HepG2 (cell line): Measurements from ENCODE around the gene GJC2. TPM values are rescaled to one million over a fixed set of nuclear protein-coding genes. Genes with fewer than 3 reads are reported as not detected.

Experiments used
- HNRNPL ChIP-seq: fragments of 200-400 bp; formaldehyde crosslinking; IDR thresholded peaks from 2 replicates; pipeline ENCODE4 v1.6.1; 2017; ENCODE audit warnings: mild to moderate bottlenecking, low read depth, low read length
- MBD4 ChIP-seq: IDR thresholded peaks from 2 replicates; pipeline ENCODE4 v1.6.1; 2012; ENCODE audit warnings: low read length, inconsistent platforms, borderline replicate concordance
- RARA ChIP-seq: IDR thresholded peaks from 2 replicates; pipeline ENCODE4 v1.6.1; 2016; ENCODE audit warnings: missing genetic modification reagents, missing compliant biosample characterization
- ZC3H13 ChIP-seq: sonication (generic); formaldehyde crosslinking; IDR thresholded peaks from 2 replicates; pipeline ENCODE4 v1.8.1; 2023; ENCODE audit warnings: mild to moderate bottlenecking, missing genetic modification reagents, moderate library complexity
- ZNF33B ChIP-seq: sonication (generic); formaldehyde crosslinking; IDR thresholded peaks from 2 replicates; pipeline ENCODE4 v1.5.1; 2020; ENCODE audit warnings: mild to moderate bottlenecking, missing genetic modification reagents
- ZNF530 ChIP-seq: sonication (generic); formaldehyde crosslinking; IDR thresholded peaks from 2 replicates; pipeline ENCODE4 v1.5.0; 2020; ENCODE audit warnings: low read depth, mild to moderate bottlenecking, missing genetic modification reagents
- ZNF546 ChIP-seq: sonication (generic); formaldehyde crosslinking; conservative IDR thresholded peaks from 2 replicates; pipeline ENCODE4 v1.8.1; 2023; ENCODE audit warnings: mild to moderate bottlenecking, missing genetic modification reagents
- ZNF746 ChIP-seq: sonication (generic); formaldehyde crosslinking; IDR thresholded peaks from 2 replicates; pipeline ENCODE4 v1.8.0; 2022; ENCODE audit warnings: mild to moderate bottlenecking, missing genetic modification reagents
- ZSCAN9 ChIP-seq: IDR thresholded peaks from 2 replicates; pipeline ENCODE4 v1.6.1; 2016; ENCODE audit warnings: borderline replicate concordance
- polyA plus RNA-seq, 8 experiments: library from polyadenylated mRNA; depleted of rRNA in 3 of 8; stranded (reverse) in 7 of 8; unstranded in 1 of 8; fragments of >200 nt; fragmentation: Illumina TruSeq in 4 of 8; extraction: Trizol in 4 of 8; gene quantifications; 2 replicates each; pipeline versions ENCODE4 v1.2.1 to v1.2.3, GENCODE V29; 2011 to 2016; ENCODE audit warnings: low read depth in 4 of 8, missing spikeins in 1 of 8, mixed read lengths in 1 of 8; ENCODE audit not compliant: insufficient read depth in 1 of 8
- total RNA-seq, 5 experiments: library from RNA; depleted of rRNA; stranded (reverse); fragments of >200 nt; fragmentation: Illumina TruSeq; extraction: Trizol; gene quantifications; 2 replicates each; pipeline ENCODE4 v1.2.3, GENCODE V29; 2016; ENCODE audit warnings: low read depth in 1 of 5
- TF ChIP-seq, protein P1 (sequence below): sonication (generic); formaldehyde crosslinking; IDR thresholded peaks from 2 replicates; pipeline ENCODE4 v1.5.0; 2020; ENCODE audit warnings: missing genetic modification reagents
- TF ChIP-seq, protein P2 (sequence below): sonication (generic); formaldehyde crosslinking; IDR thresholded peaks from 2 replicates; pipeline ENCODE4 v1.9.0; 2021; ENCODE audit warnings: mild to moderate bottlenecking, missing genetic modification reagents
- TF ChIP-seq, protein P3 (sequence below): sonication (generic); formaldehyde crosslinking; IDR thresholded peaks from 2 replicates; pipeline ENCODE4 v1.4.0; 2020; ENCODE audit warnings: missing genetic modification reagents
- TF ChIP-seq, protein P4 (sequence below): sonication (generic); formaldehyde crosslinking; IDR thresholded peaks from one replicate; pipeline ENCODE4 v1.5.1; 2020; ENCODE audit warnings: mild to moderate bottlenecking, missing genetic modification reagents; ENCODE audit errors: not compliant biosample characterization

Gene GJC2
- total and polyA plus RNA-seq, 2 of the 13 experiments (the other 11 are each of a cell fraction or from before 2014, with no cell fraction given): 1.6 to 3.8 TPM

DNA sequence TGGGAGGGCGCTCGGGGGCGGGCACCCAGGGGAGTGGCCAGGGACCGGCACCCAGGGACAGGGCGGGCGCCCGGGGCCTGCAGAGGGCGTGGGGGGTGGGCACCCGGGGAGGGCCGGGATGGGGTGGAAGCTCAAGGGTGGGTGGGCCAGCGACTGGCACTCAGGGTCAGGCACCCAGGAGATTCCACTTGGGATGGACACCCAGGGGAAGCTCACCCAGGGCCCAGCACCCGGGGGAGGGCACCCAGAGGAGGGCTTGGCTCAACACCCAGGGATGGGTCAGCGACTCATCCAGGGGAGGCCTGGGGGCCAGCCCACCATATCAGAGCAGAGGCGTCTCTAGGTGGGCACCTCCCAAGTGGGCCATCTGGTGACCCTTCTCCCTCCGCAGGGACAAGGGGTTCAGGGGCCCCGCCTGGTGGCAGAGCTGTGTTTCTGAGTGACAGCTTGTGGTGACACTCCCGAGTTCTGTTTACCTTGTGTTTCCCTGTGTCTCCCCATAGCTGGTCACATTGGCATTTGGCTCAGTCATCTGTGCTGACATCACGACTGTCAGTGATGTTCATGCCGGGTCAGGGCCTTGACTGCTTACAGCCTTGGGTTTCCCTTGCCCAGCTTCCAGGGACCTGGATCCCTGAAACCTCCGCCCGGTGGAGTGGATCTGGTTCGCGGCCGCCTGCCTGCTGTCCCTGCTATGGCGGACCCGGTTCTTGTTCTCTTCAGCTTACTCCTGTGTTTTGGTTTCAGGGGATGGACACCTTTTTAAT, 16.6 kb downstream of the GJC2 start (continued):
- no peak; the same call in none of the 2 replicates for TF ChIP-seq ZC3H13 (CRISPR knock-in tag)
- 0 out of 2 replicates have a peak, but pooled peaks have one; percentile 69 for TF ChIP-seq HNRNPL
- TF ChIP-seq MBD4: no peak
- TF ChIP-seq, protein P1, sequence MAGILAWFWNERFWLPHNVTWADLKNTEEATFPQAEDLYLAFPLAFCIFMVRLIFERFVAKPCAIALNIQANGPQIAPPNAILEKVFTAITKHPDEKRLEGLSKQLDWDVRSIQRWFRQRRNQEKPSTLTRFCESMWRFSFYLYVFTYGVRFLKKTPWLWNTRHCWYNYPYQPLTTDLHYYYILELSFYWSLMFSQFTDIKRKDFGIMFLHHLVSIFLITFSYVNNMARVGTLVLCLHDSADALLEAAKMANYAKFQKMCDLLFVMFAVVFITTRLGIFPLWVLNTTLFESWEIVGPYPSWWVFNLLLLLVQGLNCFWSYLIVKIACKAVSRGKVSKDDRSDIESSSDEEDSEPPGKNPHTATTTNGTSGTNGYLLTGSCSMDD (CRISPR knock-in tag): no peak
- TF ChIP-seq ZNF530 (CRISPR knock-in tag): no peak
- TF ChIP-seq, protein P2, sequence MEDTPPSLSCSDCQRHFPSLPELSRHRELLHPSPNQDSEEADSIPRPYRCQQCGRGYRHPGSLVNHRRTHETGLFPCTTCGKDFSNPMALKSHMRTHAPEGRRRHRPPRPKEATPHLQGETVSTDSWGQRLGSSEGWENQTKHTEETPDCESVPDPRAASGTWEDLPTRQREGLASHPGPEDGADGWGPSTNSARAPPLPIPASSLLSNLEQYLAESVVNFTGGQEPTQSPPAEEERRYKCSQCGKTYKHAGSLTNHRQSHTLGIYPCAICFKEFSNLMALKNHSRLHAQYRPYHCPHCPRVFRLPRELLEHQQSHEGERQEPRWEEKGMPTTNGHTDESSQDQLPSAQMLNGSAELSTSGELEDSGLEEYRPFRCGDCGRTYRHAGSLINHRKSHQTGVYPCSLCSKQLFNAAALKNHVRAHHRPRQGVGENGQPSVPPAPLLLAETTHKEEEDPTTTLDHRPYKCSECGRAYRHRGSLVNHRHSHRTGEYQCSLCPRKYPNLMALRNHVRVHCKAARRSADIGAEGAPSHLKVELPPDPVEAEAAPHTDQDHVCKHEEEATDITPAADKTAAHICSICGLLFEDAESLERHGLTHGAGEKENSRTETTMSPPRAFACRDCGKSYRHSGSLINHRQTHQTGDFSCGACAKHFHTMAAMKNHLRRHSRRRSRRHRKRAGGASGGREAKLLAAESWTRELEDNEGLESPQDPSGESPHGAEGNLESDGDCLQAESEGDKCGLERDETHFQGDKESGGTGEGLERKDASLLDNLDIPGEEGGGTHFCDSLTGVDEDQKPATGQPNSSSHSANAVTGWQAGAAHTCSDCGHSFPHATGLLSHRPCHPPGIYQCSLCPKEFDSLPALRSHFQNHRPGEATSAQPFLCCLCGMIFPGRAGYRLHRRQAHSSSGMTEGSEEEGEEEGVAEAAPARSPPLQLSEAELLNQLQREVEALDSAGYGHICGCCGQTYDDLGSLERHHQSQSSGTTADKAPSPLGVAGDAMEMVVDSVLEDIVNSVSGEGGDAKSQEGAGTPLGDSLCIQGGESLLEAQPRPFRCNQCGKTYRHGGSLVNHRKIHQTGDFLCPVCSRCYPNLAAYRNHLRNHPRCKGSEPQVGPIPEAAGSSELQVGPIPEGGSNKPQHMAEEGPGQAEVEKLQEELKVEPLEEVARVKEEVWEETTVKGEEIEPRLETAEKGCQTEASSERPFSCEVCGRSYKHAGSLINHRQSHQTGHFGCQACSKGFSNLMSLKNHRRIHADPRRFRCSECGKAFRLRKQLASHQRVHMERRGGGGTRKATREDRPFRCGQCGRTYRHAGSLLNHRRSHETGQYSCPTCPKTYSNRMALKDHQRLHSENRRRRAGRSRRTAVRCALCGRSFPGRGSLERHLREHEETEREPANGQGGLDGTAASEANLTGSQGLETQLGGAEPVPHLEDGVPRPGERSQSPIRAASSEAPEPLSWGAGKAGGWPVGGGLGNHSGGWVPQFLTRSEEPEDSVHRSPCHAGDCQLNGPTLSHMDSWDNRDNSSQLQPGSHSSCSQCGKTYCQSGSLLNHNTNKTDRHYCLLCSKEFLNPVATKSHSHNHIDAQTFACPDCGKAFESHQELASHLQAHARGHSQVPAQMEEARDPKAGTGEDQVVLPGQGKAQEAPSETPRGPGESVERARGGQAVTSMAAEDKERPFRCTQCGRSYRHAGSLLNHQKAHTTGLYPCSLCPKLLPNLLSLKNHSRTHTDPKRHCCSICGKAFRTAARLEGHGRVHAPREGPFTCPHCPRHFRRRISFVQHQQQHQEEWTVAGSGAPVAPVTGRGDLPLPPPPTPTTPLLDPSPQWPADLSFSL (CRISPR knock-in tag): no peak
- TF ChIP-seq RARA (CRISPR knock-in tag): peak; percentile 50; the same call in 1 of the 2 replicates
- no peak for TF ChIP-seq ZNF546 (CRISPR knock-in tag)
- TF ChIP-seq ZNF33B (CRISPR knock-in tag): no peak
- TF ChIP-seq ZNF746 (CRISPR knock-in tag): no peak
- TF ChIP-seq, protein P3, sequence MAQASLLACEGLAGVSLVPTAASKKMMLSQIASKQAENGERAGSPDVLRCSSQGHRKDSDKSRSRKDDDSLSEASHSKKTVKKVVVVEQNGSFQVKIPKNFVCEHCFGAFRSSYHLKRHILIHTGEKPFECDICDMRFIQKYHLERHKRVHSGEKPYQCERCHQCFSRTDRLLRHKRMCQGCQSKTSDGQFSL: no peak
- TF ChIP-seq, protein P4, sequence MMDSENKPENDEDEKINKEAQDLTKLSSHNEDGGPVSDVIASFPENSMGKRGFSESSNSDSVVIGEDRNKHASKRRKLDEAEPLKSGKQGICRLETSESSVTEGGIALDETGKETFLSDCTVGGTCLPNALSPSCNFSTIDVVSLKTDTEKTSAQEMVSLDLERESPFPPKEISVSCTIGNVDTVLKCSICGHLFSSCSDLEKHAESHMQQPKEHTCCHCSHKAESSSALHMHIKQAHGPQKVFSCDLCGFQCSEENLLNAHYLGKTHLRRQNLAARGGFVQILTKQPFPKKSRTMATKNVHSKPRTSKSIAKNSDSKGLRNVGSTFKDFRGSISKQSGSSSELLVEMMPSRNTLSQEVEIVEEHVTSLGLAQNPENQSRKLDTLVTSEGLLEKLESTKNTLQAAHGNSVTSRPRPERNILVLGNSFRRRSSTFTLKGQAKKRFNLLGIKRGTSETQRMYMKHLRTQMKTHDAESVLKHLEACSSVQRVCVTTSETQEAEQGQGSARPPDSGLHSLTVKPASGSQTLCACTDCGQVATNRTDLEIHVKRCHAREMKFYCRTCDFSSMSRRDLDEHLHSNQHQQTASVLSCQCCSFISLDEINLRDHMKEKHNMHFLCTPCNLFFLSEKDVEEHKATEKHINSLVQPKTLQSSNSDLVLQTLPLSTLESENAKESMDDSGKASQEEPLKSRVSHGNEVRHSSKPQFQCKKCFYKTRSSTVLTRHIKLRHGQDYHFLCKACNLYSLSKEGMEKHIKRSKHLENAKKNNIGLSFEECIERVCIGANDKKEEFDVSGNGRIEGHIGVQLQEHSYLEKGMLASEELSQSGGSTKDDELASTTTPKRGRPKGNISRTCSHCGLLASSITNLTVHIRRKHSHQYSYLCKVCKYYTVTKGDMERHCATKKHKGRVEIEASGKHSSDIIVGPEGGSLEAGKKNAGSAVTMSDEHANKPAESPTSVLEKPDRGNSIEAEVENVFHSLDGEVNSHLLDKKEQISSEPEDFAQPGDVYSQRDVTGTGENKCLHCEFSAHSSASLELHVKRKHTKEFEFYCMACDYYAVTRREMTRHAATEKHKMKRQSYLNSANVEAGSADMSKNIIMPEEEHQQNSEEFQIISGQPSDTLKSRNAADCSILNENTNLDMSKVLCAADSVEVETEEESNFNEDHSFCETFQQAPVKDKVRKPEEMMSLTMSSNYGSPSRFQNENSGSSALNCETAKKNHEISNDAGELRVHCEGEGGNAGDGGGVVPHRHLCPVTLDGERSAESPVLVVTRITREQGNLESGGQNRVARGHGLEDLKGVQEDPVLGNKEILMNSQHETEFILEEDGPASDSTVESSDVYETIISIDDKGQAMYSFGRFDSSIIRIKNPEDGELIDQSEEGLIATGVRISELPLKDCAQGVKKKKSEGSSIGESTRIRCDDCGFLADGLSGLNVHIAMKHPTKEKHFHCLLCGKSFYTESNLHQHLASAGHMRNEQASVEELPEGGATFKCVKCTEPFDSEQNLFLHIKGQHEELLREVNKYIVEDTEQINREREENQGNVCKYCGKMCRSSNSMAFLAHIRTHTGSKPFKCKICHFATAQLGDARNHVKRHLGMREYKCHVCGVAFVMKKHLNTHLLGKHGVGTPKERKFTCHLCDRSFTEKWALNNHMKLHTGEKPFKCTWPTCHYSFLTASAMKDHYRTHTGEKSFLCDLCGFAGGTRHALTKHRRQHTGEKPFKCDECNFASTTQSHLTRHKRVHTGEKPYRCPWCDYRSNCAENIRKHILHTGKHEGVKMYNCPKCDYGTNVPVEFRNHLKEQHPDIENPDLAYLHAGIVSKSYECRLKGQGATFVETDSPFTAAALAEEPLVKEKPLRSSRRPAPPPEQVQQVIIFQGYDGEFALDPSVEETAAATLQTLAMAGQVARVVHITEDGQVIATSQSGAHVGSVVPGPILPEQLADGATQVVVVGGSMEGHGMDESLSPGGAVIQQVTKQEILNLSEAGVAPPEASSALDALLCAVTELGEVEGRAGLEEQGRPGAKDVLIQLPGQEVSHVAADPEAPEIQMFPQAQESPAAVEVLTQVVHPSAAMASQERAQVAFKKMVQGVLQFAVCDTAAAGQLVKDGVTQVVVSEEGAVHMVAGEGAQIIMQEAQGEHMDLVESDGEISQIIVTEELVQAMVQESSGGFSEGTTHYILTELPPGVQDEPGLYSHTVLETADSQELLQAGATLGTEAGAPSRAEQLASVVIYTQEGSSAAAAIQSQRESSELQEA (CRISPR knock-in tag): no peak
- no peak for TF ChIP-seq ZSCAN9
